Chondrocyte (in vitro differentiated cells): ENCODE results near the gene PTCH1. TPM values are rescaled to one million over a fixed set of nuclear protein-coding genes. Genes with fewer than 3 reads are reported as not detected.

ENCODE experiments used
- DNase-seq: peaks from one replicate; pipeline ENCODE4 v3.0.0; 2021; ENCODE audit warnings: mixed read lengths, low spot score
- H3K27ac Mint-ChIP-seq: one replicate; pipeline ENCODE4 v1.8.0; 2021; ENCODE audit warnings: mild to moderate bottlenecking, moderate library complexity, mixed read lengths; ENCODE audit not compliant: unreplicated experiment
- H3K27me3 Mint-ChIP-seq: 2 replicates; pipeline ENCODE4 v1.8.0; 2021; ENCODE audit warnings: low read depth, mixed read lengths
- H3K36me3 Mint-ChIP-seq: 2 replicates; pipeline ENCODE4 v1.8.0; 2021; ENCODE audit warnings: low read depth, mixed read lengths
- H3K4me1 Mint-ChIP-seq: 2 replicates; pipeline ENCODE4 v1.8.0; 2021; ENCODE audit warnings: low read depth, mild to moderate bottlenecking, mixed read lengths
- H3K4me3 Mint-ChIP-seq: one replicate; pipeline ENCODE4 v1.8.0; 2021; ENCODE audit warnings: mild to moderate bottlenecking, moderate library complexity, mixed read lengths; ENCODE audit not compliant: unreplicated experiment
- H3K9me3 Mint-ChIP-seq: 2 replicates; pipeline ENCODE4 v1.8.0; 2021; ENCODE audit warnings: low read depth, mixed read lengths
- total RNA-seq: library from RNA; stranded (reverse); gene quantifications from 3 replicates; pipeline ENCODE4 v1.2.1, GENCODE V29; 2021
- TF ChIP-seq, protein P1 (sequence below): fragments of 200-600 bp; sonication (generic); IDR thresholded peaks from 2 replicates; pipeline ENCODE4 v1.5.0; 2021; ENCODE audit warnings: antibody characterized with exemption, mild to moderate bottlenecking, moderate library complexity

The PTCH1 gene
- total RNA-seq, 1 donor from 2014 or later: 10.4 TPM

DNA sequence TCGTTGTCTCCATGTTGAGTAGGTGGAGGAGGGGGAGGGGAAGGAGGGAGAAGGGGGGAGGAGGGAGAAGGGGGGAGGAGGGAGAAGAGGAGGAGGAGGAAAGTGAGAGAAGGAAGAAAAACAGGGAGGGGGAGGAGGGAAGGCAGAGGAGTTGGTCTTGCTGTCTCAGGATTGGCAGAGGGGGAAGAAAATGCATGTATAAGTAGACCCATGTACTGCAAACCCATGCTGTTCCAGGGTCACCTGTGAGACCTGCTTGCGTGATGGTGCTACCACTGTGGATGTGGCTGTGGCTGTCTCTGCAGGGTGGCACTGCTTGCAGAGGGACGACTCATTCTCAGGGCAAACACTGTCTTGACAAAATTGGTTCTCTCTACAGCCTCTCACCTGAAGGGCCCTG, 76.3 kb downstream of the PTCH1 start:
- Mint-ChIP-seq H3K27me3 (no peaks in the 10 kb centered on the region), H3K27ac (no peak overlapping the region), H3K4me1 (no peaks in the 10 kb centered on the region), H3K9me3 (no peaks in the 10 kb centered on the region), H3K4me3 (no peak overlapping the region), H3K36me3 (peaks cover 7% of the 10 kb centered on the region)
- TF ChIP-seq, protein P1, sequence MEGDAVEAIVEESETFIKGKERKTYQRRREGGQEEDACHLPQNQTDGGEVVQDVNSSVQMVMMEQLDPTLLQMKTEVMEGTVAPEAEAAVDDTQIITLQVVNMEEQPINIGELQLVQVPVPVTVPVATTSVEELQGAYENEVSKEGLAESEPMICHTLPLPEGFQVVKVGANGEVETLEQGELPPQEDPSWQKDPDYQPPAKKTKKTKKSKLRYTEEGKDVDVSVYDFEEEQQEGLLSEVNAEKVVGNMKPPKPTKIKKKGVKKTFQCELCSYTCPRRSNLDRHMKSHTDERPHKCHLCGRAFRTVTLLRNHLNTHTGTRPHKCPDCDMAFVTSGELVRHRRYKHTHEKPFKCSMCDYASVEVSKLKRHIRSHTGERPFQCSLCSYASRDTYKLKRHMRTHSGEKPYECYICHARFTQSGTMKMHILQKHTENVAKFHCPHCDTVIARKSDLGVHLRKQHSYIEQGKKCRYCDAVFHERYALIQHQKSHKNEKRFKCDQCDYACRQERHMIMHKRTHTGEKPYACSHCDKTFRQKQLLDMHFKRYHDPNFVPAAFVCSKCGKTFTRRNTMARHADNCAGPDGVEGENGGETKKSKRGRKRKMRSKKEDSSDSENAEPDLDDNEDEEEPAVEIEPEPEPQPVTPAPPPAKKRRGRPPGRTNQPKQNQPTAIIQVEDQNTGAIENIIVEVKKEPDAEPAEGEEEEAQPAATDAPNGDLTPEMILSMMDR: no peak
- no peak for DNase-seq

DNA sequence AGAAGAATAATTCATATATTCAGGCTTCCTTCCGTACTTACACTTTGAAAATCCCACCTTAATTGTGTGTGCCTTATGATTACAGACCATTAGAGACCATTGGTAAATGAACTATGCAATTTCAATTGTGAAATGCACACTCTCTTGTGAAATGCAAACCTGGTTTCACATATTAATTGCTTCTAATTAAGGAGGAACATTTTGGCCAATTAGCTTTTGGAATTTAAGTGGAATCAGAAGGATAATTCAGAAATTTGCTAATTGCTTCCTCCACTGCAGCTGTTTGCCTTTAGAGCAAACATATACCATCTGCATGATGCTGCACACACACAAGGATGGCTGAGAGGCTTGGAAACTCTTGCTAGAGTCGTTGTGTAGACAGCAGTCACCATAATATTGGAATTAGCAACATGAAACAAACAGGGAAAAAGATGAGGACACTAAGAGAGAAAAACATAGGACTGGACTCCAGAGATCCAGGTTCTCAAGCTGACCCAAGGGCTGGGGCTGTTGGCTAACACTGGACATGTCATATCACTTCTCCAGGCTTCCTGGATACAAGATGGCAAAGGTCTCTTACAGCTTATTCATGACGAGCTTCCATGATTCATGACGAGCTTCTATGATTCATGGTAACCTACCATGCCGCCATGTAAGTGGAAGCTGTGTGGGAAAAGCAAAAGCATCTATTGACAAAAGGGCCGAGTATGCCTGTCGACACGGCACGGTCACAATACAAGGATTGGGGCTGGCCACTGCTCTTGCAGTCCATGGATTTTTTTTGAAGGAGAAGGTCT, 78.0 kb downstream of the PTCH1 start:
- no peak for DNase-seq
- Mint-ChIP-seq H3K4me1 (peaks cover 8% of the 10 kb centered on the region), H3K4me3 (no peak overlapping the region), H3K27me3 (no peaks in the 10 kb centered on the region), H3K36me3 (no peaks in the 10 kb centered on the region), H3K9me3 (no peaks in the 10 kb centered on the region), H3K27ac (no peak overlapping the region)
- TF ChIP-seq, protein P1: no peak

DNA sequence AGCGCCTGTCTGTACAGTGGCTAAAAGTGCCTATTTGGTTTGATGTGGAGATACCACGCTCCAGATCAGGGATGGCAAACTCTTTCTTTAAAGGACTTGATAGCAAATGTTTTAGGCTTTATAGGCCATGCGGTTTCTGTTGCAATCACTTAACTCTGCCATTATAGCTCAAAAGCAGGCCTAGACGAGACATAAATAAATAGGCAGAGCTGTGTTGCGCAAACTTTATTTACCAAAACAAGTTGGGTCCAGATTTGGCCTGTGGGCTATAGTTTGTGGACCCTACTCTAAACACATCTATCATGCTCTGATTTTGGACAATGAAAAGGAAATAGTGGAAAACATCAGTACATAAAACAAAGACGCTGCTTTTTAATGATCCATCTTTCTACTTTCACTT, 79.2 kb downstream of the PTCH1 start:
- no peaks in the 10 kb centered on the region for H3K9me3 Mint-ChIP-seq
- H3K4me3 Mint-ChIP-seq: no peak overlapping the region
- no peak overlapping the region for H3K27ac Mint-ChIP-seq
- TF ChIP-seq, protein P1: no peak
- no peaks in the 10 kb centered on the region for H3K36me3 Mint-ChIP-seq
- H3K27me3 Mint-ChIP-seq: no peaks in the 10 kb centered on the region
- peaks cover 8% of the 10 kb centered on the region for H3K4me1 Mint-ChIP-seq
- no peak for DNase-seq

DNA sequence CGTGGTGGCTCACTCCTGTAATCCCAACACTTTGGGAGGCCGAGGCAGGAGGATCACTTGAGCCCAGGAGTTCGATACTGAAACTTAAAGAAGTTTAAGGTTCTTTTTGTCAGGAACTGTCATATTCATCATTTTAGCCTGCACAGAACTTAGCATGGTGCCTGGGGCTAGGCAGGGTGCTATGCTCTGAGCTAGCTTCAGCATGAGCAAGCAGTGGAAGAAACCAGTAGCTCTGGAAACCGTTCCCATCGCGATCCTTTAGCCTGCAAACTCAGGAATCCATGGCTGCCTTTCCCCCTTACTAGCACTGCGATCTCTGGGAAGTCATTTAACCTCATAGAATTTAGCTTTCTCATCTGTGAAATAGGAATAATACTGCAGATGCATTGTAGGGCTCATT, 80.4 kb downstream of the PTCH1 start:
- H3K4me1 Mint-ChIP-seq: peaks cover 8% of the 10 kb centered on the region
- no peak overlapping the region for H3K27ac Mint-ChIP-seq
- peaks cover 1% of the 10 kb centered on the region for H3K9me3 Mint-ChIP-seq
- DNase-seq: no peak
- no peaks in the 10 kb centered on the region for H3K36me3 Mint-ChIP-seq
- TF ChIP-seq, protein P1: no peak
- no peaks in the 10 kb centered on the region for H3K27me3 Mint-ChIP-seq
- H3K4me3 Mint-ChIP-seq: no peak overlapping the region

DNA sequence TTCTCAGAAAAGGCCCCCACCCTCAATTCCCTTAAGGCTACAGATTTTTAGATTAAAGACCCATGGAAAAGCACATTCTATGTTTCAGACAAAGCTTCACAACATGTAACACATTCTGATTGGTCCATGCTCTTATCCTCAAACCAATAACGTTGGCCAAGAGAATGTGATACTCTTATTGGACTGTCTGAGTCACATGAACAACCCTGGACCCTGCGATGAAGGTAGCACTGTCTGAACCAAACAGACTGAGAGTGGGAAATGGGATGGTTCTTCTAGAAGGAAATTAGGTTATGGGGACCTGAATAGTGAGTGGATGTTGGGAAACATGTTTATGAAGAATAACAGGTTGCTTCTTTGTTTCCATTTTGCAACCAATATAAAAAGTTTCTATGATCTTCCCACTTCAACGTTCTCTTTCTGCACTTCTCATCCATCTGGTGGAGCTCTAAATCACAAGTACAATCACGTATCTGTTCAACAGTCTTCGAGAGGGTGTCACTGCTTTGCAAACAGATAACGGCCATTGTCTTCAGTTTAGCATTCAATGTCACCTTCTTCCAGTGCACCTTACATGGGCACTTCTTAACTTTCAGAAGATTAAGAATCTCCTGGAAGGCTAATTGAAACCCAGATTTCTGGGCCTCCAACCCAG, 81.6 kb downstream of the PTCH1 start:
- peaks cover 7% of the 10 kb centered on the region for H3K9me3 Mint-ChIP-seq
- TF ChIP-seq, protein P1: no peak
- DNase-seq: no peak
- peaks cover 8% of the 10 kb centered on the region for H3K4me1 Mint-ChIP-seq
- no peak overlapping the region for H3K27ac Mint-ChIP-seq
- no peak overlapping the region for H3K4me3 Mint-ChIP-seq
- H3K27me3 Mint-ChIP-seq: no peaks in the 10 kb centered on the region
- peaks cover 2% of the 10 kb centered on the region for H3K36me3 Mint-ChIP-seq
